ENCODE data around the gene GPHA2. TPM values are rescaled to one million over a fixed set of nuclear protein-coding genes. Genes with fewer than 3 reads are reported as not detected.

GPHA2 gene
- polyA plus RNA-seq, 3 donors: 2.0 to 3.7 (median 2.1) TPM

DNA sequence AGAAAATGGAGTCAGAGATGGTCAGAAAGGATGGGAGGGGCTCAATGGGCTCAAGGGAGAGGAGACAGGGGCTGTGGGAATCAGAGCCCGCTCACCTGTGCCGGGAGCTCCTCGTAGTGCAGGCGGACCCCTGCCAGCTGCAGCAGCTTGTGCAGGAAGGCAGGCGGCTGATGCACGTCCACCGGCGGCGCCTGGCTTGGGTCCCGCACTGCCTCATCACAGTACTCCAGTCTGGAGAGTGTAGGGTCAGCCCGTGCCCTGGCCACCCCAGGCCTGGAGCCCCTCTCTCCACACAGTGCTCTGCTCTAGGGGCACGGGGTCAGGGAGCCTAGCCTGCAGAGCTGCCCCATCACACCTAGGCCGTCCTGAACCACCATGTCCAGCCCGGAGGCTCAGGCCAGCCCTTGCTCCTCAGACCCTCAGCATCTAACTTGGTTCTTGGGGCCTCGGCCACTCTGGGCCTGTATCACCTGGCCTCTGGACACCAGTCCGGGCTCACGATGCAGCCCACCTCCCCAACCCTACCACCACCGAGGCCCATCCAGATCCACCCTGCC is 22.4 kb downstream of the GPHA2 start:
- DNase-seq: no peak

DNA sequence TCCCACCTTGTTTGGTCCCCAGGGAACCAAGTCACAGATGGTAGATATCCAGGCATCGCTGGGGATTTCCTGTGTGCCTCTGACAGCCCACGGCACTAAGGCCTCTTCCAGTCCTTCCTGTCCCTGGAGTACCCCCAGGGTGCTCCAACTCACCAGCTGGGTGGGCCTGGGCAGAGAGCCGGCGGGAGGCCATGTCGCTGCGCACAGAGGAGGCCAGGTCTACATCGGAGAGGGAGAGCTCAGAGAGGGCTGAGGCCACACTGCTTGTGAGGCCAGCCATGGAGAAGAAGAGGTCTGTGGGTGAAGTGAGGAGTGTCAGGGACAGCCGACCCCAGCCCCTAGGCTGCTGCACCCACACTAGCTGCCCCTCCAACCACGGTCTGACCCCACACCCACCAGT is 24.0 kb downstream of the GPHA2 start:
- no peak for DNase-seq

GRCh38 chr11:64911142-64911541 is 24.6 kb downstream of the GPHA2 start:
- no peak for DNase-seq

- no peak for DNase-seq
Observed at GRCh38 chr11:64910451-64911093, 25.1 kb downstream of the GPHA2 start.

- no peak for DNase-seq
Observed at GRCh38 chr11:64909653-64910343, 25.9 kb downstream of the GPHA2 start.

DNA sequence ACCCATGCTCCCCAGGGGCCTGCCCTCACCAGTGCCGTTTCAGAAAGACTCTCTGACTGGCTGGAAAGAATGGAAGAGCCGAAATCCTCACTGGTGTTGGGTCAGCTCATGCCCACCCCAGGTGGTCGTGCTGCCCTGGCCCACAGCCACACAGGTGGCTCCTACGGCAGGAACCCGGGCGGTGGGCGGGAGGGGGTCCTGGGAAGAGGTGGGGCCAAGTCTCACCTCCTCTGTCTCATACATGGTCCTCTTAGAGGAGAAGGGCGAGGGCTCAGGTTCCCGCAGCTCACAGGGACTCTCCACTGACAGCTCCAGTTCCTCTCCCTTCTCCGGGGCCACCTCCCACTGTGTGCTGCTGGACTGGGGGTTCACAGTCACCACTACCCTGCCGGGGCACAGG is 26.9 kb downstream of the GPHA2 start:
- DNase-seq: no peak

- no peak for DNase-seq
Observed at GRCh38 chr11:64906314-64906635, 29.4 kb downstream of the GPHA2 start.

DNA sequence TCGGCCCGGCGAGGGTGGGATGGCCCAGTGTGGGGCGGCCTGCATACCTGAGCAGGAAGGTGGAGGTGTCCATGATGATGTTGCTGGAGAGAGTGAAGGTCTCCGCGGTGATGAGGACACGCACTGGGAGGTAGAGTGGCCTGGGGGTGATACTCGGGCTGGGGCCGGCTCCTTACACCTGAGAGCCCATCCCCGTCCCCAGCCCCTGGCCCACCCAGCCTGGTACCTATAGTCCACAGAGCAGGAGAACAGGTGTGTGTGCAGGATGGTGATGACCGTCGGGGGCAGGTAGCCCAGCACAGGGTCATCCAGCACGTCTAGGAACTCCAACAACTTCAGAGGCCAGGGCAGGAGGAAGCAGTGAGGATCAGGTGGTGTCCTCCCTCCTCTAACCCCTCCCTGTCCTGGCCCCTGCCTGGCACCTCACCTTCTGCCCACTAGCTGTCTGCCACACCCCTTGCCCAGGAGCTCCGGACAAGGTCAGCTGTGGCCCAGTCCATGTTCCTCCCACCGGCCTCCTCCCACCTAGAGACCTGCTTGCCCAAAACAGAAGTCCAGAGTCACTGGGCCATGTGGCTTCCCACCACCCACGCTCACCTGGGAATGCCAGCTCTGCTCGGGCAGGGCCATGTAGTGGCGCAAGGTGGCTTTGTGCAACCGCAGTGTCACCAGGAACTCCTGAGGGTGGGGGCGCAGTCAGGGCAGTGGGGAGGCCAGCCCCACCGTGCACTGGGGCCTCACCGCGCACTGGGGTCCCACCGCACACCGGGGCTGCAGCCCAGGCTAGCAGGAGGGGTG is 30.0 kb downstream of the GPHA2 start:
- DNase-seq: no peak

- DNase-seq: no peak
Observed at GRCh38 chr11:64903291-64903833, 32.3 kb downstream of the GPHA2 start.

GRCh38 chr11:64902102-64902900 is 33.4 kb downstream of the GPHA2 start:
- no peak for DNase-seq

DNA sequence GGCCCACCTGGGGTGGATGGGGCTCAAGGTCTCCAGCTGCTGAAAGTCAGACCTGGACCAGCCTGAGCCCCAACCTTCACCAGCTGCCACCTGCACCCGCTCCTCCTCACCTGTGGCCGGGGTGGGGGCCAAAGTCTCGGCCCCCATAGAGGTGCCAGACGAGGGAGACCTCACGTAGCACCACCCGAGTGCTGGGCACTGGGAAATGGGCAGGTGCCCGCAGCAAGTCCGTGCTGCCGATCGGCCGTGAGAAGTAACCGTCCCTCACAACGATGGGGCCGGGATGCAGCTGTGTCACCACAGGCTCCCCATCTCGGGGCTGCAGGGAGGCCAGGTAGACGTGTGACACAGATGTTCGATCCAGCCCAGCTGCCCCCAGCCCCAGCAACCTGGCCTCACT is 34.9 kb downstream of the GPHA2 start:
- no peak for DNase-seq

DNA sequence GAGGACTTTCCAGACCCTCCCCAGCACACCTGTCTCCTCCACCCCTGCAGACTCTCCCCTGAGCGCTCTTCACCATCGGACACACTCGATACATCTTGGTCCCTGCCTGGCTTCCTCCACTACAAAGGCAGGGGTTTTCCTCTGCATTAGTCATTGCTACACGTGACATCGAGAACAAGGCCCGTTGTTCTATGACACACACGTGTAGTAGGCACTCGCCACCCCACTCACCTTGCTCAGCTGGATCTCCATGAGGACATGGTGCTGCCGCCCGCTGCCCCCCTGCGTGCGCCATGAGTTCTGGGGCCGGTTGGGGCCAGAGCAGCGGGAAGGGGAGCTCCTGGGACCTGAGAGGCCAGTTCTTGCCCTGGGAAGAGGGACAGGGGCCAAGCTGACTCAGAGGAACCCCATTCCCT is 35.4 kb downstream of the GPHA2 start:
- DNase-seq: no peak

DNA sequence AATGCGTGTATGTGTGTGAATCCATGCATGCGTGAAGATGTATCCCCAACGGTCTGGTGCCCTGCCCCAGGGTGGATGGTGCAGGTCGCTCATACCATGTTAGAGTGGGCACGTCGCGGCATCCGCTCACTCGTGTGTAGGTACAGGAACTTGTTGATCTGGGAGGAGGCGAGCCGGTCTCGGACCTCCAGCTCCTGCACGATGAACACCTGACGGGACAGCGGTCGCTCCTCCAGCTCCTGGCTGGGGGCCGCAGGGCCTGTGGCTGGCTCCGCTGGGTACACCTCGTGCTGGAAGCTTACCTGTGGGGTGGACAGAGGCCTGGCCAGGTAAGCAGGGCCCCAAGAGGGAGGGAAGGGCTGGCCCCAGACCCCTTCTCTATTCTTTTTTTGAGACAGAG is 37.2 kb downstream of the GPHA2 start:
- no peak for DNase-seq

DNA sequence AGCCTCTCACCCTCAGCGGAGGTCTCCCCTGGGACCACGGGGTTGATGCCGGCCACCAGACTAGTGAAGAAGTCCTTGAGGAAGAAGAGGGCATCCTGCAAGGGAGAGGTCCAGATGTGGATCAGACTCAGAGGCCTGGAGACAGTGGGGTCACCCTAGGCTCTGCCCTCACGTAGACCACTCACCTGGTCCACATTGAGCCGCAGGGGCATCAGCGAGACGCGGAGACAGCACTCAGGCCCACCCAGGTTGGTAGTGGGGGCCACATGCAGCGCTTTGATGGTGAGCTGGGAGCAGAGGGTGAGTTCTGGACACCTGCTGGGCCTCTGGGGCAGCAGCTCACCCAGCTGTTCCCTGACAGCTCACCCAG is 37.6 kb downstream of the GPHA2 start:
- DNase-seq: no peak

- DNase-seq: no peak
Observed at GRCh38 chr11:64897381-64898075, 38.2 kb downstream of the GPHA2 start.

DNA sequence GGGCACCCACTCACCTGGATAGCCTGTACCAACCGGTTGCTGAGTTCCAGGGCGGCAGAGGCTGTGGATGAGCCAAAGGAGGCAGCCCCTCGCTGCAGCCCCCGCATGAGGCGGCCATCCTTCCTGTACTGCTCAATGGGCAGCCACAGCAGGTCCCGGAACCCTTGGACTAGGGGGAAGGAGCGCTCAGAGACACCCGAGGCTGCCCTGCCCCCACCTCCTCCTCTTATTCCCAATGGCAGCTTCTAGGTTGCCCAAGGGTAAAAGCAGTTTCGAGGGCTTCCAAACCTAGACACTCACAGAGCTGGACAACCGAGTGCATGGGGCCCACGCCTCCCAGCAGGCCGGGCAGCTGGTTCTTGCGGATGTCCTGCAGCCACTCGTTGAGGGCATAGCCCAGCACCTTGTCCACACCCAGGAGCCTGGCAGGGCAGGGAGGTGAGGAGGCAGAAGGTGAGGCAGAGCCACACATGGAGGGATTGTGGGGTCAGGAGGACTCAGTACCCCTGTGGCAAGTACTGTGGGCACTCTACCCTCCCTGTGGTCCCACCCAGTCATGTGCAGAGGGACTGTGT is 39.2 kb downstream of the GPHA2 start:
- DNase-seq: no peak

DNA sequence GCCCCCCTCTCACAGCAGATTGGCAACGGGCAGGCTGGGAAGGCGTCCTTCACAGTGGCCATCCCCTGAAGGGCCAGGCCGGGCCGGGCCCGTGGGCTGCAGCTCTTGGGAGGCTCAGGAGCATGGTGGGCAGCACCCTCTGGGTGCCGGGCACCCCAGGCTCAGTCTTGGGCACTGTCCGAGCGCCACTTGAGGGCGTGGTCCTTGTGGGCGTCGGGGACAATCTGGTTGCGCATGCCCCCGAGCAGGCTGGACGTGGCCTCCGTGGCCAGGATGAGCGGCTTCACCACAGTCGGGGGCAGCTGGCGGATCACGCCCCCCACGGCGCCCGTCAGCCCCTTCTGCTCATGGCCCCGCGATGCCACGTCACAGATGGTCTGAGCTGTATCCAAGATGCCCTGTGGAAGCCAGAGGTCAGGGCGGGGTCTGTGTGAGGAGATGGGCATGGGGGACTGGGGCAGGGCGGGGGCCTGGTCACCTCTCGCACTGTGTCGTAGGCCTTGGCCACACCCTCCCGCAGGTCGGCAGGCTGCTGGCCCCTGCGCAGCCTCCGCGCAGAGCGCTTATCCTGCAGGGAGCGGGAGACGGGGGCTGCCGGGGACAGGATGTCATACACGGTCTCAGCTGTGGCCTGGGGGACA is 40.8 kb downstream of the GPHA2 start:
- no peak for DNase-seq

DNA sequence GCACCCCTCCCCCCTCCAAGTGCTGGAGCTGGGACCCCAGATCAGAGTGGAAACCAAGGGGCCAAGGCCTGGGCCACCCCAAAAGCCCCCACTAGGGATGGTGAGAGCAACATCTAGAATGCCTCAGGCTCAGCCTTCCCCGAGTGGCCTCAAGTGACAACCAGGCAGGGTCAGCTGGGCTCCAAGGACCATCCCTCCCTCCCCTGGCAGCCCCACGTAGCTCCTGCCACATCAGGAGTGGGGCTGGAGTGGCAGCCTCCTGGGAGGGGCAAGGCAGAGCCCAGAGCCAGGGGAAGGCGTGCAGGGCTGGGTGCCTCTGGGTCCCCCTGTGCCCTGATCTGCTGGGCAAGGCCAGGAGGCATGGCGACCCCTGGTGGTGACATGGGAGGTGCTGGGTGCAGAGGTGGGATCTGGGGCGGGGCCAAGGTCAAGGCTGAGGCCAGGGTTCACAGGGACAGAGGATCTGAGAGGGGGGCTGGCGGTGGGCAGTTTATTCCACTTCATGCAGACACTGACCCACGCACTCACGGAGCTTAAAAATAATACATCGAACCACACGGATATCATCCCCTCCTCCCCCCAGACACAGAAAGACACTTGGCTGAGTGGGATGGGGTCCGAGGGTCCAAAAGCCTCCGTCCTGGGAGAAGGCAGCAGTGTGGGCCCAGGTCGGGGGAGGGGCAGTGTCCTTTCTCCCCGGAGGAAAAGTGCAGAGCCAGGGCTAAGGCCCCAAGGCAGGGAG is 41.5 kb downstream of the GPHA2 start:
- DNase-seq: no peak
